Measurements from ENCODE around the gene ACTBL2.

ACTBL2 gene

GRCh38 chr5:57431759-57432158 lies 50.9 kb downstream of the ACTBL2 start:
- Histone ChIP-seq H3K9ac (ENCODE audit: low read length) (no peak overlapping the region), H4K20me1 (ENCODE audit: insufficient read depth, low read length) (no peaks in the 10 kb centered on the region), H3K4me3 (ENCODE audit: low read depth, low read length, poor library complexity, severe bottlenecking) (no peak overlapping the region), H3K79me2 (ENCODE audit: insufficient read depth, low read length) (no peaks in the 10 kb centered on the region), H3K9me3 (ENCODE audit: low read length) (no peaks in the 10 kb centered on the region), H3K36me3 (ENCODE audit: insufficient read depth, low read length) (no peaks in the 10 kb centered on the region), H2AFZ (ENCODE audit: low read length) (no peak overlapping the region), H3K27me3 (ENCODE audit: insufficient read depth, low read length) (no peaks in the 10 kb centered on the region; the same call in 1 of the 2 replicates), H3K9me2 (ENCODE audit: low read depth, low read length) (no peaks in the 10 kb centered on the region), H3F3A (ENCODE audit: insufficient read depth, low read length) (no peaks in the 10 kb centered on the region), H3K4me1 (ENCODE audit: insufficient read depth, low read length, severe bottlenecking) (no peaks in the 10 kb centered on the region), H3K4me2 (ENCODE audit: low read length) (no peak overlapping the region), H3K27ac (ENCODE audit: low read depth, low read length, poor library complexity, severe bottlenecking) (no peak overlapping the region)
- TF ChIP-seq, protein P1, sequence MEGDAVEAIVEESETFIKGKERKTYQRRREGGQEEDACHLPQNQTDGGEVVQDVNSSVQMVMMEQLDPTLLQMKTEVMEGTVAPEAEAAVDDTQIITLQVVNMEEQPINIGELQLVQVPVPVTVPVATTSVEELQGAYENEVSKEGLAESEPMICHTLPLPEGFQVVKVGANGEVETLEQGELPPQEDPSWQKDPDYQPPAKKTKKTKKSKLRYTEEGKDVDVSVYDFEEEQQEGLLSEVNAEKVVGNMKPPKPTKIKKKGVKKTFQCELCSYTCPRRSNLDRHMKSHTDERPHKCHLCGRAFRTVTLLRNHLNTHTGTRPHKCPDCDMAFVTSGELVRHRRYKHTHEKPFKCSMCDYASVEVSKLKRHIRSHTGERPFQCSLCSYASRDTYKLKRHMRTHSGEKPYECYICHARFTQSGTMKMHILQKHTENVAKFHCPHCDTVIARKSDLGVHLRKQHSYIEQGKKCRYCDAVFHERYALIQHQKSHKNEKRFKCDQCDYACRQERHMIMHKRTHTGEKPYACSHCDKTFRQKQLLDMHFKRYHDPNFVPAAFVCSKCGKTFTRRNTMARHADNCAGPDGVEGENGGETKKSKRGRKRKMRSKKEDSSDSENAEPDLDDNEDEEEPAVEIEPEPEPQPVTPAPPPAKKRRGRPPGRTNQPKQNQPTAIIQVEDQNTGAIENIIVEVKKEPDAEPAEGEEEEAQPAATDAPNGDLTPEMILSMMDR (IDR thresholded peaks at IDR 0.05; ENCODE audit: low read length) = no peak
- no peak for TF ChIP-seq EZH2 (IDR thresholded peaks at IDR 0.05; ENCODE audit: borderline replicate concordance, low read length)
